Stimulated activated CD4-positive, alpha-beta T cell treated with anti-CD3 and anti-CD28 coated beads, Interleukin-4, amount 100 ng/mL, for 4 hours (primary cell): ENCODE data around the gene FAH.
"Not testable (repeated sequence)": the region's sequence is repeated elsewhere in the genome, so short reads cannot be mapped to it uniquely, and the experiment has no call there.

ENCODE experiments used
- DNase-seq, 2 experiments: peaks; one replicate each; pipeline ENCODE4 v3.0.0-alpha.2; 2020

Gene FAH

DNA sequence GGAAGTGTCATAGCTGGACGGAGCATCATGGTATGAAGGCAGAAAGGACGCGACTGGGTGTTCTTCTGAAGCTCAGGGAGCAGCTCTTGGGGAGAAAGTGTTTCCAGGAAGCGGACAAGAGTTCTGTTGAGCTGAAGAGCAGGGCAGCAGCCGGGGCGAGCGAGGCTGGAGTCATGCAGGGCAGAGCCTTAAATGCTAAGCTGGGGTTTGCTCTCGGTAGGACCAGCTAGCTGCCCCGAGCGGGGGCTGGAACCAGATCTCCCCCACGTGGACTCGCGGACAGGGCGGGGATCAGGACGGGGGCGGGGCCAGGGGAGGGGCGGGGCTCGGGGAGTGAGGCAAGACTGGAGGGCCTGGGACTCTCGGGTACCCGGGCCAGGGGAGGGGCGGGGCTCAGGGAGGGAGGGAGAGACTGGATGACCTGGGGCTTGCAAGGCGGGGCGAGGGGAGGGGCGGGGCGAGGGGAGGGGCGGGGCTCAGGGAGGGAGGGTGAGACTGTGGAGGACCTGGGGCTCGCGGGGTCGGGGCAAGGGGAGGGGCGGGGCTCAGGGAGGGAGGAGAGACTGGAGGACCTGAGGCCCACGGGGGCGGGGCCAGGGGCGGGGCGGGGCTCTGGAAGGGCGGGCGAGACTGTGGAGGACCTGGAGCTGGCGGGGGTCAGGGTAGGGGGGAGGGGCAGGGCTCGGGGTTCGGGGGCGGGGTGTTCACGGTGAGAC is 461 bp upstream of the FAH start:
- DNase-seq = peak; percentile 90 to 91

DNA sequence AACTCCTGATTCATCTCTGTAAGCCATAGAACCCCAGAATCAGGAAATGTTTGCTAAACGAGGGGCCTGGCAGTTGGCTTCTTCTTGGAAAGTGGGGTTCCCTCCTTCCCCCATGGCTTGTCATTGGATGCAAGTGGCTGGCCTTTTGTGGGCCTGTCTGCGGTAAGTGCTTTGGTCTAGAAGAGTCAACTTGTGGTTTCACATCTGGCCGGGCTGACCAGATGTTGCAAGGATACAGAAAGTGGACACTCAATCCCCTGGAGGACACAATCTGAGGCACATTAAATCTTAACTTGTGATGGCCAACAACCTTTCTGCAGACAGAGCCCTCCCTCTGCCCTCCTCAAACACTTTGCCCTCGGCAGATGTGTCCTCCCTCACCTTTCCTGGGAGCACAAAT is 1.1 kb downstream of the FAH start:
- DNase-seq = no peak

- DNase-seq = no peak
Measured at GRCh38 chr15:80154336-80154735, 1.5 kb downstream of the FAH start.

- DNase-seq = no peak
Measured at GRCh38 chr15:80155001-80155377, 2.2 kb downstream of the FAH start.

DNA sequence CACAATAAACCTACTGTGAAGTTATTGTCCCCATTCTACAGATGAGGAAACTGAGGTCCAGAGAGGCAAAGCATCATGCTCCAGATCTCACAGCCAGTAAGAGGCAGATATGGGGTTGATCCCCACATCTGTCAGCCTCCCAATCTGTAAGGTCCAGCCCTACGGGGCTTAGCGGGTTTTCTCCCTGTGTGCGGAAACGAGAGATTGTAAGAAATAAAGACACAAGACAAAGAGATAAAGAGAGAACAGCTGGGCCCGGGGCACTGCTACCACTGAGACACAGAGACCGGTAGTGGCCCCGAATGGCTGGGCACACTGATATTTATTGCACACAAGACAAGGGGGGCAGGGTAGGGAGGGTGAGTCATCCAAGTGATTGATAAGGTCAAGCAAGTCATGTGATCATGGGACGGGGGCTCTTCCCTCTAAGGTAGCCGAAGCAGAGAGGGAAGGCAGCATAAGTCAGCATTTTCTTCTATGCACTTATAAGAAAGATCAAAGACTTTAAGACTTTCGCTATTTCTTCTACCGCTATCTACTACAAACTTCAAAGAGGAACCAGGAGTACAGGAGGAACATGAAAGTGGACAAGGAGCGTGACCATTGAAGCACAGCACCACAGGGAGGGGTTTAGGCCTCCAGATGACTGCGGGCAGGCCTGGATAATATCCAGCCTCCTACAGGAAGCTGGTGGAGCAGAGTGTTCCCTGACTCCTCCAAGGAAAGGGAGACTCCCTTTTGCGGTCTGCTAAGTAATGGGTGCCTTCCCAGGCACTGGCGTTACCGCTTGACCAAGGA is 2.8 kb downstream of the FAH start:
- not testable (repeated sequence) for DNase-seq

- no peak for DNase-seq
Measured at GRCh38 chr15:80156176-80156720, 3.4 kb downstream of the FAH start.

GRCh38 chr15:80157215-80157614 is 4.4 kb downstream of the FAH start:
- no peak for DNase-seq

DNA sequence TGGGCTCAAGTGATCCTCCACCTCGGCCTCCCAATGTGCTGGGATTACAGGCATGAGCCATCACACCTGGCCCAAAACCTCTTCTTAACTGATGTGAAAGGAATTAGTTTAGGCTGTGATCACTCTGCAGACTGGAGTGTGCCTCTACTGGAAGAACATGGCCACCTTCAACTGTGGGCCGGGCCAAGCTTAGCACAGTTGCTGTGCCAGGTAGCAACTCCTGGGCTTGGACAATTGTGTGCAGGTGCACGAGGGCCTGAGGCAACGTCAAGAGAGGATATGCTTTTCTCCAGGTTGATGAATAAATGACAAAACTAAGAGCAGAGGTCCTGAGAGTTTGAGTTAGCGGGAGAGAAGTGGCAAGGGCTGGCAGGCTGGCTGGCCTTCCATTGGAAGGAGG is 6.5 kb downstream of the FAH start:
- no peak for DNase-seq

GRCh38 chr15:80159811-80160569 is 7.2 kb downstream of the FAH start:
- DNase-seq = no peak

DNA sequence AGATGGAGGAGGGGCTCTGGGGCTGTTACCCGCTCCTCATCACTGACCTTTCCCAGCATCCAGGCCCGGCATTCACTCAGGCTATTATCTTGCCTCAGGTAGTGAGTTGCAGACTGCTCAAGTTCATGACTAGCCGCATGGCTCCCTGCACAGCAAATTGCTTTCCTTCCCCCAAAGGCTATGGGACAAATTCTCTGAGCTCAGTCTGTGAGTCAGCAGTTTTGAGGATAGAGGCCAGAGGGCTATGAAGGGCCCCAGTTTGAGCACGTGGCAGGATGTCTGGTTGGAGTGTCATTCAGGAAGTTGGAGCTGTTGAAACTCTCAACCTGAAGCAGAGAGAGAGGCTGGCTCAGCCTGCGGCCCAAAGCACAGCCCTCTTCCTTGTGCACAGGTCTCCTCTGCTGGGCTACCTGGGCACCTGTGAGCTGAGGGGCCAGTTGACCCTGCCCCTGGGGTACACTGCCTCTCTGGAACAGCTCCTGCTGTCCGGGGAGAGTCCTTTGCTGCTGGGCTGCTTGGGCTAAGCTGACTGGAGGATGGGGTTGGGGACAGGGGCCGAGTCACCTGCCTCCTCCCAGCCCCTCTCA is 7.9 kb downstream of the FAH start:
- DNase-seq = peak in 1 of 2 experiments; percentile 15

DNA sequence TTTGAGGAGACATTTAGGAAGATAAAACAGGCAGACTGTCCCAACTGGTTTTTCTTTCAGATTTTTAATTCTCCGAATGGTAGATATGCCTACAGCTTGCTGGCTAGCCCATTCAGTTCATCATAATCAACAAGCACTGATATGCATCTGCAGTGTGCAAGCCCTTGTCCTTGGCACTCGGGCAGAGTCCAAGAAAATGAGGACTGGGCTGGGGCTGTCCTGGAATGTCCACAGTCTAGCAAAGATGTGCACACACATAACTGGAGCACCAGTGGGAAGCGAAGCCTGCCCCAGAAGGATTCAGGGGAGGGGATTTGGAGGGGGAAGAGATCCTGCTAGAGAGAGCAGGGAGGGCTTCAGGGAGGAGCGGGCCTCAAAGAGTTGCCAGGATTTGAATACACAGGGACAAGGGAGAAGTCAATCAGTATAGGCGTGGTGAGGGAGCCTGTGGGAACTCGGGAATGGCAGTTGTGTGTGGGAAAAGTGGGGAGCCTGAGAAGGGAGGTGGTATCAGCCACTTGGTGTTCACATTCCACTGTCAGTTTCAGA is 8.7 kb downstream of the FAH start:
- no peak for DNase-seq

GRCh38 chr15:80162059-80162554 is 9.3 kb downstream of the FAH start:
- DNase-seq = no peak

- no peak for DNase-seq
Measured at GRCh38 chr15:80163217-80163616, 10.4 kb downstream of the FAH start.

DNA sequence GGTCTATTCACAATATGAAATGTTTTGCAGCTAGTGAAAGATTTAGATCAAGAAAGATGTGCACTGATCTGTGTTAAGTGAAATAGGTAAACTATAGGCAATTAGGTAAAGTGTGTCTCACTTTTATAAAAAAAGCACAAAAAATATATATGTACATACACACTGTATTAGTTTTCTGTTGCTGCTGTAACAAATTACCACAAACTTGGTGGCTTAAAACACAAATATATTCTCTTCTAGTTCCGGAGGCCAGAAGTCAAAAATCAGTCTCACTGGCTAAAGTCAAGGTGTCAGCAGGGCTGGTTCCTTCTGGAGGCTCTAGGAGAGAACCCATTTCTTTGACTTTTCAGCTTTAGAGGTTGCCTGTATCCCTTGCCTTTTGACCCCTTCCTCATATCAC is 11.1 kb downstream of the FAH start:
- no peak for DNase-seq

DNA sequence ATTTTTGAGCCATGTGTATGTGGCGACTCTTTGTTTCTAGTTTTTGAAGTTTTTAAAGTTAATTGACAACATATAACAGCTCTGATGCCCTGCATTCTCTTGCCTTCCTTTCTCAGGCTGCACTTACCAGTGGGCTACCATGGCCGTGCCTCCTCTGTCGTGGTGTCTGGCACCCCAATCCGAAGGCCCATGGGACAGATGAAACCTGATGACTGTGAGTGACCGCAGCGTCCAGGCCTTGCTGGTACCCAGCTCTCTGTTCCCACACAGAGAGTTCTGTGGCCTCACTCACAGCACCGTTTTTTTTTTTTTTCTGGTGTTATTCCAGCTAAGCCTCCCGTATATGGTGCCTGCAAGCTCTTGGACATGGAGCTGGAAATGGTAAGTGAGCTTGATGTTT is 15.1 kb downstream of the FAH start:
- no peak for DNase-seq

DNA sequence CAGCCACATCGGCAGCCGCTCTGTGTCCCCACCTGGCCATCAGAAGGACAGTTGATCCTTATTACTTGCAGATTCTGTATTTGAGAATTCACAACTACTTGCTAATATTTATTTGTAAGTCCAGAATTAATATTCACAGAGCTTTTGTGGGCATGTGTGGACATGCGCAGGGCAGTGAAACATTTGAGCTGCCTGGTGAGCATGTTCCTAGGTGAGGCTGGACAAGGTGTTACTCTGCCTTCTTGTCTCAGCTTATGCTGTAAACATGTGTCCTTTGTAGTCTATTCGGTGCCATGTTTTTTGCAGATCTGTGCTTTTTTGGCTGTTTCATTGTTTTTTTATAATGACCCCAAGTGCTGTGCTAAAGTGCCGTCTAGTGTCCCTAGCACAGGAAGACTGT is 15.6 kb downstream of the FAH start:
- DNase-seq = no peak

- no peak for DNase-seq
Measured at GRCh38 chr15:80169768-80170357, 17.1 kb downstream of the FAH start.

DNA sequence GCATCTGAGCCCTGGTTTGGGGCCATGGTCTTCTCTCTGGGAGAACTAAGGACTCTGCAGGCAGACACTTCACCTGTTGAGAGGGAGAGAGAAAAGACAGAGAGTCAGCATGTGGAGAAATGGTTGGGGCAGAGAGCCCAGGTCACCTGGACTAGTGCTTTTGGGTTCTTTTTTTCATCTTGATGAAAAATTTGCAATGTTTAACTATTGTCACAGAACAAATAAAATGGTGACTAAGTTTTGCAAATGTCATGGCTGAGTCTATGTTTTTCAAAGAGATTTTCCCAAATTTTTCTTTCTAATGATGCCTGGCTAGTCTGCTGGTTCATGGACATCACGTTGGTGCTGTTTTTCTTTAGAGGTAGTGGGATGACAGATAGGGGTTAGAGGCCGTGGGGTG is 17.8 kb downstream of the FAH start:
- DNase-seq = no peak

DNA sequence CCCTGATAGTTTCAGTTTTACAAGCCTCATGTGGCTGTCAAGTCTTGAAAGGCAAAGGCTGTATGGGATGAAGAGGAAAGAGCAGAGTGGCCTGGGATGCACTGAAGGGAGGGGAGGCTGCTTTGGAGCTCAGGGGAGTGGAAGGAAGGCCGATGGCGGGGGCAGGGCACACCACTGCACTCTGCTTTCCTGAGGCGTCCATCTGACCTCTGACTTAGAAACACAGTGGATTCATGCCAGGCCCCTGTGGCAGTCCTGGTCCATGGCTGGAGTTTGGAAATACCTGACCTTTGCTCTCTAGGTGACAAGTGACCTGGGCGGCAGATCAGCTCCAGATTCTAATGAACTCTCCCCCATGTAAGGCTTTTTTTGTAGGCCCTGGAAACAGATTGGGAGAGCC is 19.0 kb downstream of the FAH start:
- DNase-seq = no peak

DNA sequence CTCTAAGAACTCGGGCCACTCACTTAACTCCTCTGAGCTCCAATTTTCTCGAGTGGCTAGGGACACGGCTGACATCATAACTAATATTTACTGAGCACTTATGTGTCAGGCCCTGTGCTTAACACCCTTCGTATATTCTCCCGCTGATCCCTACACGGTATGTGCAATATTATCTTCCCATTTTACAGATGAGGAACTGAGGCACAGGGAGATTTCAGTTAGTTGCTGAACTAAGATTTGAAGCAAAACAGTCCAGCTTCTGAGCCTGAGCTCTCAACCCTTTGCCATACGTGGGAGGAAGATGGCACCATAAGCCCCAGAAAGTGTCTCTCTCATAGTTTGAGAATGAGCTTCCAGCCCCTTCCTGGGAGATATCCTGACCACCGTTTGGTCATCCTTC is 19.6 kb downstream of the FAH start:
- DNase-seq = no peak

DNA sequence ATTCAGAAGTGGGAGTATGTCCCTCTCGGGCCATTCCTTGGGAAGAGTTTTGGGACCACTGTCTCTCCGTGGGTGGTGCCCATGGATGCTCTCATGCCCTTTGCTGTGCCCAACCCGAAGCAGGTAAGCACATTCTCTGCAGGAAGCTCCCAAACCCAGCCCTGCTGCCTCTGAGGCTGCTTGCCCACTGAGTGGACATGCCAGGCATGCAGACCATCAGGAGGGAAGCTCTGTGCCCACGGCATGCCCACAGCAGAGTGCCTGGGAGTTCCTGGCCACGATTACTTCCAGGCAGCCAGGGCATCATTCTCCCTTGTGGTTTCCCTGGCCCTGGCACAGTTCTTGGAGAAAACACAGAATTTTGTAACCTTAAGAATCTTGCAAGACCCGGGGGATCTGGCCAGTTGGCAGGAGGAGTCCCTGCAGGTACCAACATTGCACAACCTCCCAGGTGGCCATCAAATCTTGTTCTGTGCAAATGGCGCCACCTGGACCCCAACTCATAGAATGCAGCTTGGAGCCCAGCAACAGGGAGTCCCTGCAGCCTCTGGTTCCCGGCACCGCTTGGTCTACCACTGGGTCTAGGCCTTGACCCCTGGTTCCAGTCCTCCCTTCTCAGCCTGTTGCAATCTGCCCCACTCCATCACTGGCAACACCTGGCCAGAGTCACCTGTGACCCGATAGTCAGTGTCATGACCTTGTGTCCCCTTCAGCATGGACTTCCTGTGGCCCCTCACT is 20.4 kb downstream of the FAH start:
- DNase-seq = peak; percentile 60 to 64
